Measurements from ENCODE around the gene ATP2B2.

Gene ATP2B2

GRCh38 chr3:10505050-10505790, at the start of gene ATP2B2:
Gene ATP2B2, minus strand, starts transcription at chr3:10505586. Its CDS starts 56,043 bp downstream, at chr3:10449543.
- Histone ChIP-seq H4K20me1 (ENCODE audit: insufficient read depth, low read length, poor library complexity, severe bottlenecking) (no peaks in the 10 kb centered on the region), H3K4me2 (ENCODE audit: low read depth, low read length, poor library complexity, severe bottlenecking) (no peak within 1 kb of the TSS), H3F3A (ENCODE audit: low read depth) (no peaks in the 10 kb centered on the region), H3K36me3 (ENCODE audit: insufficient read depth, low read length) (no peaks in the 10 kb centered on the region), H3K4me1 (ENCODE audit: insufficient read depth, low read length, poor library complexity, severe bottlenecking) (no peaks in the 10 kb centered on the region), H2AFZ (ENCODE audit: low read length) (no peak within 1 kb of the TSS), H3K79me2 (ENCODE audit: insufficient read depth, low read length) (no peaks in the 10 kb centered on the region), H3K4me3 (ENCODE audit: low read length, poor library complexity, severe bottlenecking) (no peak within 1 kb of the TSS), H3K9me3 (ENCODE audit: insufficient read depth, low read depth, low read length) (no peaks in the 10 kb centered on the region), H3K9ac (ENCODE audit: low read depth, low read length, poor library complexity, severe bottlenecking) (no peak within 1 kb of the TSS), H3K27me3 (ENCODE audit: insufficient read depth, low read length, poor library complexity, severe bottlenecking) (no peaks in the 10 kb centered on the region), H3K9me2 (replicated peaks; ENCODE audit: low read depth, low read length) (no peaks in the 10 kb centered on the region)
- no peak for TF ChIP-seq CTCF (conservative IDR thresholded peaks at IDR 0.05; ENCODE audit: low read length)
- no peak for TF ChIP-seq EZH2phosphoT487 (IDR thresholded peaks at IDR 0.05; ENCODE audit: borderline replicate concordance)

GRCh38 chr3:10554746-10555145, 49.4 kb upstream of the ATP2B2 start:
- TF ChIP-seq CTCF (conservative IDR thresholded peaks at IDR 0.05; ENCODE audit: low read length) (no peak), EZH2phosphoT487 (IDR thresholded peaks at IDR 0.05; ENCODE audit: borderline replicate concordance) (no peak)
- Histone ChIP-seq H3F3A (ENCODE audit: low read depth) (no peaks in the 10 kb centered on the region), H3K9me2 (replicated peaks; ENCODE audit: low read depth, low read length) (no peaks in the 10 kb centered on the region), H3K27me3 (ENCODE audit: insufficient read depth, low read length, poor library complexity, severe bottlenecking) (no peaks in the 10 kb centered on the region), H3K4me1 (ENCODE audit: insufficient read depth, low read length, poor library complexity, severe bottlenecking) (no peaks in the 10 kb centered on the region), H3K9ac (ENCODE audit: low read depth, low read length, poor library complexity, severe bottlenecking) (no peak overlapping the region), H3K4me3 (ENCODE audit: low read length, poor library complexity, severe bottlenecking) (no peak overlapping the region), H2AFZ (ENCODE audit: low read length) (no peak overlapping the region), H3K4me2 (ENCODE audit: low read depth, low read length, poor library complexity, severe bottlenecking) (no peak overlapping the region), H3K9me3 (ENCODE audit: insufficient read depth, low read depth, low read length) (no peaks in the 10 kb centered on the region), H3K79me2 (ENCODE audit: insufficient read depth, low read length) (no peaks in the 10 kb centered on the region), H4K20me1 (ENCODE audit: insufficient read depth, low read length, poor library complexity, severe bottlenecking) (no peaks in the 10 kb centered on the region), H3K36me3 (ENCODE audit: insufficient read depth, low read length) (no peaks in the 10 kb centered on the region)

- no peak overlapping the region for H3K4me2 ChIP-seq (ENCODE audit: low read depth, low read length, poor library complexity, severe bottlenecking)
- no peaks in the 10 kb centered on the region for H4K20me1 ChIP-seq (ENCODE audit: insufficient read depth, low read length, poor library complexity, severe bottlenecking)
- H3K9me2 ChIP-seq (replicated peaks; ENCODE audit: low read depth, low read length): no peaks in the 10 kb centered on the region
- no peak overlapping the region for H3K9ac ChIP-seq (ENCODE audit: low read depth, low read length, poor library complexity, severe bottlenecking)
- no peaks in the 10 kb centered on the region for H3K79me2 ChIP-seq (ENCODE audit: insufficient read depth, low read length)
- H3K9me3 ChIP-seq (ENCODE audit: insufficient read depth, low read depth, low read length): no peaks in the 10 kb centered on the region
- no peaks in the 10 kb centered on the region for H3F3A ChIP-seq (ENCODE audit: low read depth)
- H3K4me3 ChIP-seq (ENCODE audit: low read length, poor library complexity, severe bottlenecking): no peak overlapping the region
- H2AFZ ChIP-seq (ENCODE audit: low read length): no peak overlapping the region
- TF ChIP-seq EZH2phosphoT487 (IDR thresholded peaks at IDR 0.05; ENCODE audit: borderline replicate concordance) (no peak), CTCF (conservative IDR thresholded peaks at IDR 0.05; ENCODE audit: low read length) (no peak)
- H3K4me1 ChIP-seq (ENCODE audit: insufficient read depth, low read length, poor library complexity, severe bottlenecking): no peaks in the 10 kb centered on the region
- H3K27me3 ChIP-seq (ENCODE audit: insufficient read depth, low read length, poor library complexity, severe bottlenecking): no peaks in the 10 kb centered on the region
- H3K36me3 ChIP-seq (ENCODE audit: insufficient read depth, low read length): no peaks in the 10 kb centered on the region
These were observed 48.8 kb upstream of the ATP2B2 start for GRCh38 chr3:10554236-10554611.

Data from Loucy (cell line).